Left lung (tissue), 10 donors: Measurements from ENCODE around the gene JMJD7. TPM values are rescaled to one million over a fixed set of nuclear protein-coding genes. Genes with fewer than 3 reads are reported as not detected.
"Not testable (repeated sequence)": the region's sequence is repeated elsewhere in the genome, so short reads cannot be mapped to it uniquely, and the experiment has no call there.

ENCODE experiments used
- ATAC-seq: fragments of 200-7000 bp; cut with Tn5 transposase; one replicate; pipeline ENCODE4 v1.9.1; 2020; ENCODE audit warnings: moderate library complexity
- DNase-seq, 4 donors: peaks; one replicate each; pipeline ENCODE4 v3.0.0-alpha.2; 2013 to 2020
- H3K27ac ChIP-seq, 2 donors: fragments of 200-600 bp; sonication (generic) in 1 of 2; one replicate each; pipeline versions ENCODE4 v1.5.0 to v1.8.0; 2020 to 2021
- H3K27me3 ChIP-seq, 2 donors: fragments of 200-600 bp; sonication (generic) in 1 of 2; one replicate each; pipeline versions ENCODE4 v1.5.0 to v1.8.0; 2020 to 2021
- H3K36me3 ChIP-seq, 2 donors: fragments of 200-600 bp; sonication (generic) in 1 of 2; one replicate each; pipeline versions ENCODE4 v1.5.0 to v1.8.0; 2020 to 2021
- H3K4me1 ChIP-seq, 2 donors: fragments of 200-600 bp; one replicate each; pipeline ENCODE4 v1.8.0; 2021
- H3K4me3 ChIP-seq, 2 donors: fragments of 200-600 bp; sonication (generic) in 1 of 2; one replicate each; pipeline versions ENCODE4 v1.5.0 to v1.8.0; 2020 to 2021; ENCODE audit warnings: mild to moderate bottlenecking in 1 of 2
- H3K9me3 ChIP-seq, 2 donors: fragments of 200-600 bp; sonication (generic) in 1 of 2; one replicate each; pipeline versions ENCODE4 v1.5.0 to v1.8.0; 2020 to 2021
- intact Hi-C, 2 donors: fragments of 100-400 bp; cut with DNase I; formaldehyde crosslinking; loops; one replicate each; pipeline versions ENCODE4 v1.11.2 to v1.14.2; 2022
- polyA plus RNA-seq, 6 donors: library from polyadenylated mRNA; unstranded; fragments of 120-200 nt; gene quantifications; one replicate each; pipeline ENCODE4 v1.2.1, GENCODE V29; 2013; ENCODE audit not compliant: insufficient read length in 6 of 6
- total RNA-seq, 2 donors: library from RNA; stranded (reverse); fragmentation: NEBNext Ultra II Directional; extraction: Animal tissue kit (Norgen Biotek cat#: 25700); gene quantifications; one replicate each; pipeline ENCODE4 v1.2.1, GENCODE V29; 2021
- TF ChIP-seq, protein P1 (sequence below), 2 donors: fragments of 200-600 bp; sonication (generic) in 1 of 2; IDR thresholded peaks; one replicate each; pipeline versions ENCODE4 v1.5.0 to v1.8.0; 2021; ENCODE audit warnings: antibody characterized with exemption in 2 of 2
- donor health status: DM: no; HTN: yes; CAD: no.
- donor health status: DM: no; HTN: no; CAD: no.

JMJD7 gene
- total and polyA plus RNA-seq, 8 donors: 10.2 to 26.4 (median 14.5) TPM

DNA sequence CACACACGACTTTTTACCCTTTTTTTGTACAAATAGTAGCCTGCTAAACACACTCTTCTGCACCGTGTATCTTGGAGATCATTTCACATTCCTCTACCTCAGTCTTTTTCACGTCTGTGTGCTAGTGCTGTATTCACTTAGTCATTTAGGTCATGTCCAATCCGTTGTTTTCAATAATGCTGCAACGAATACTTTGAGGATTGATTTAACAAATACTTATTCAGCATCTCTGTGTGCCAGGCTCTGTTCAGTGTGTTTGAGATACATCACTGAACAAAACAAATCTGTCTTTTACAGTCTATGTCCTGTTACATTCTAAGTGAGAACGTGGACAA, 882 bp downstream of the JMJD7 start:
- Histone ChIP-seq H3K9me3 (no peaks in the 10 kb centered on the region), H3K27ac (peak overlapping the region in 1 of 2 donors; percentile 86), H3K27me3 (no peaks in the 10 kb centered on the region), H3K4me1 (peaks cover 19 to 35% of the 10 kb centered on the region in 2 donors), H3K36me3 (peaks cover 0 to 29% of the 10 kb centered on the region in 2 donors), H3K4me3 (peak overlapping the region; percentile 88 to 90)
- DNase-seq (no peak), ATAC-seq (peak; percentile 0)
- TF ChIP-seq, protein P1, sequence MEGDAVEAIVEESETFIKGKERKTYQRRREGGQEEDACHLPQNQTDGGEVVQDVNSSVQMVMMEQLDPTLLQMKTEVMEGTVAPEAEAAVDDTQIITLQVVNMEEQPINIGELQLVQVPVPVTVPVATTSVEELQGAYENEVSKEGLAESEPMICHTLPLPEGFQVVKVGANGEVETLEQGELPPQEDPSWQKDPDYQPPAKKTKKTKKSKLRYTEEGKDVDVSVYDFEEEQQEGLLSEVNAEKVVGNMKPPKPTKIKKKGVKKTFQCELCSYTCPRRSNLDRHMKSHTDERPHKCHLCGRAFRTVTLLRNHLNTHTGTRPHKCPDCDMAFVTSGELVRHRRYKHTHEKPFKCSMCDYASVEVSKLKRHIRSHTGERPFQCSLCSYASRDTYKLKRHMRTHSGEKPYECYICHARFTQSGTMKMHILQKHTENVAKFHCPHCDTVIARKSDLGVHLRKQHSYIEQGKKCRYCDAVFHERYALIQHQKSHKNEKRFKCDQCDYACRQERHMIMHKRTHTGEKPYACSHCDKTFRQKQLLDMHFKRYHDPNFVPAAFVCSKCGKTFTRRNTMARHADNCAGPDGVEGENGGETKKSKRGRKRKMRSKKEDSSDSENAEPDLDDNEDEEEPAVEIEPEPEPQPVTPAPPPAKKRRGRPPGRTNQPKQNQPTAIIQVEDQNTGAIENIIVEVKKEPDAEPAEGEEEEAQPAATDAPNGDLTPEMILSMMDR (IDR thresholded peaks at IDR 0.05): no peak
- intact Hi-C loops: no loop called here

DNA sequence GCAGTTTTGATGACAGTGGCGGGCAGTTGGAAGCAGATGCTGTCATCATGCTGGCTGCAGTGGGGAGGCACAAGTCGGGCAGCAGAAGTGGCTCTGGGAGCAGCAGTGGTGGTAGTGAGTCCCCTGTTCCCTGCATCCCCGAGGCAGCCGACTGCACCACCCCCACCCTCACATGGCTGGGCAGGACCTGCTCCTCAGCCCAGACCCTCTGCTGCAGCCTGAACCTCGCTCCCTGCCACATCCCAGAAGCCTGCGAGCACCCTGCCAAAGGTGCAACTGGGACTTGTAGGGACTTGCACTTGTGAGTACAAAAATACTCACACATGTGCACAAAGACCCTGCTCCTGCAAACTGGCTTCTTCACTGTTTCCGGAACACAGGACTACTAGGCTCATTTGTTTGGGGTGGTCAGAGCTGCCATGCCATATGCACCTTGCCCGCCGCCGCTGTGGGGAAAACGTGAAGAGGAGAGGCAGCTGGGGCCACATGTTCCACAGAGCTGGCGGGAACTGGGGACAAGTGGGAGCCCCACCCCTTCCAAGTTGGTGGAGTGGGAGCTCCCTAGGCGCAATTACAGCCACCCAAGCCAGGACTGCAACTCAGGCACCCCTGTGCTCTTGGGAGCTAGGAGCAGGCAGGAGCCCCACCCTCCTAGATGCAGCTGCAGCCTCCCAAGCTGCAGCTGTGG, 2.2 kb downstream of the JMJD7 start:
- no peak overlapping the region for H3K4me3 ChIP-seq
- DNase-seq: peak in 1 of 4 donors; percentile 62
- intact Hi-C loops: no loop called here
- peaks cover 19 to 35% of the 10 kb centered on the region in 2 donors for H3K4me1 ChIP-seq
- peaks cover 0 to 16% of the 10 kb centered on the region in 2 donors for H3K36me3 ChIP-seq
- no peaks in the 10 kb centered on the region for H3K27me3 ChIP-seq
- no peak for ATAC-seq
- TF ChIP-seq, protein P1 (IDR thresholded peaks at IDR 0.05): no peak
- H3K9me3 ChIP-seq: no peaks in the 10 kb centered on the region
- no peak overlapping the region for H3K27ac ChIP-seq

DNA sequence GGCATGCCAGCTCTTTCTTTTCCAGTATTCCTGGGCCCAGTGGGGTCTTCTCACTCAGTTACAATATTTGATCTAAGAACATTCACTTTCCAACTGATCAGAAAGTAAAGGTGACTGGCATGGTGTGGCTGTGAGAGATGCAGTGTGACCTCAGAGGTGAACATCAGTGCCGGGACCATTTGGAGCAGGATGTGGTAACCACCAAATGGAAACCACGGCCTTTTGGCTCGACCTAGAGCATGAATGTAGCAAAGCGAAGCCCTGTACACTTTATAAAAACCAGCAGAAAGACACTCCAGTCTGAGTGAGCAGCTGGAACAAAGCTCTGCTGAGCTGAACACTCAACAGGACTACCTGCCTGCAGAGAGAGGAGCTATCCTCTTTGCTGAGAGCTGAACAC, 3.4 kb downstream of the JMJD7 start:
- H3K27me3 ChIP-seq, ATAC-seq, H3K9me3 ChIP-seq, H3K27ac ChIP-seq, H3K4me3 ChIP-seq, intact Hi-C loops, DNase-seq: not testable (repeated sequence)
- peaks cover 0 to 14% of the 10 kb centered on the region in 2 donors for H3K36me3 ChIP-seq
- H3K4me1 ChIP-seq: peaks cover 19 to 35% of the 10 kb centered on the region in 2 donors

DNA sequence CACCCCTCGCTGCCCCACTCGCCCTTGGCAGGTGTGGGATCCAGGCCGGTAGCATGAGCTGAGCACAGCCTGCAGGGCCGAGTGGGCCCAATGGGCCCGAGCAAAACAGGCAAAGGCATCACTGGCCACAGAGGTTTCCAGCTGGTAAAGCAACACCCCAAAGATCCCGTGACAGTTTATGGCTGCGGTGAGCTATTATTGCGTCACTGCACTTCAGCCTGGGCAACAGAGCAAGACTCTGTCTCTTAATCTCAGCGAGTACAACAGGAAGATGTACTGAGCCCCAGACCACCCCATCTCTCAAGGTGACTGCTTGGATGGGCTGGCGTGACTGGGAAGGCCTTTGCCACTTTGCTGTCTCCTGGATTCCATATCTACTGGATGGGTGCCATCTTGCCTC, 4.3 kb downstream of the JMJD7 start:
- Histone ChIP-seq H3K27ac (no peak overlapping the region), H3K9me3 (no peaks in the 10 kb centered on the region), H3K36me3 (peaks cover 0 to 23% of the 10 kb centered on the region in 2 donors), H3K27me3 (no peaks in the 10 kb centered on the region), H3K4me1 (peaks cover 17 to 30% of the 10 kb centered on the region in 2 donors), H3K4me3 (no peak overlapping the region)
- TF ChIP-seq, protein P1 (IDR thresholded peaks at IDR 0.05): no peak
- ATAC-seq: no peak
- no peak for DNase-seq
- intact Hi-C loops: no loop called here

DNA sequence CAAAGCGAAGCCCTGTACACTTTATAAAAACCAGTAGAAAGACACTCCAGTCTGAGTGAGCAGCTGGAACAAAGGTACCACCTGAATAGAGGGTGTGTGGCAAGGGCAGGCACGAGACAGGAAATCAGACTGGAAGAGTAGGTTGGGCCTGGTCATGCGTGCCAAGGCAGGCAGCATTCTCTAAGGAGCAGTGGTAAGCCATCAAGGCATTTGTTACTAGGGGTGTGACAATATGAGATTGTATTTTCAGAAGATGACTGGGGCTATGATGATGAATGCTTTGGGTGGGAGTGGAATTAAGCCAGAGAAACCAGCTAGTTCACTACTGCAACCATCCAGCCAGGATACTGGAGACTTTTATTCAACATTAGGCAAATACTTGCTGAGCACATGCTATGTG, 5.0 kb downstream of the JMJD7 start:
- Histone ChIP-seq H3K4me1 (peaks cover 13 to 29% of the 10 kb centered on the region in 2 donors), H3K27ac (no peak overlapping the region), H3K27me3 (no peaks in the 10 kb centered on the region), H3K36me3 (peaks cover 0 to 28% of the 10 kb centered on the region in 2 donors), H3K4me3 (no peak overlapping the region), H3K9me3 (no peaks in the 10 kb centered on the region)
- ATAC-seq (no peak), DNase-seq (no peak)
- TF ChIP-seq, protein P1 (IDR thresholded peaks at IDR 0.05): no peak
- intact Hi-C loops: no loop called here

DNA sequence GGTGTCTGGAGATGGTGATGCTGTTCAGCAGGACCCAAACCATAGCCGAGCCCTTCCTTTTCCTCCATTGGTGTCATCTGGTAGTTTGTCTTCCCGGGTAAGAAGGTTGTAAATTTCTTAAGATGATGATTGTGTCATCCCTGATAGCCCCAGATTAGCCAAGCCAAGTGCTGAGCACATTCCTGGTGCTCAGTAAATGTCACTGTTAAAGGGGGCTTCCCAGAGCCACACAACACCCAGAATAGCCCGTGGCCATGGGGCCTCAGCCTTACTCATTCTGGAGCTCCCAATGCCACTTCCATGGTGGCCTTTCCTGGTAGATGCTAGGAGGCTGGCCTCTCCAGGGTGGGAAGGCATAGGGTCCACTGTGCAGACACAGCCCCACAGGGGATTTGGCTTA, 6.2 kb downstream of the JMJD7 start:
- H3K27me3 ChIP-seq: no peaks in the 10 kb centered on the region
- ATAC-seq (no peak), DNase-seq (no peak)
- no peaks in the 10 kb centered on the region for H3K9me3 ChIP-seq
- no peak overlapping the region for H3K4me3 ChIP-seq
- no peak overlapping the region for H3K27ac ChIP-seq
- H3K4me1 ChIP-seq: peaks cover 10 to 20% of the 10 kb centered on the region in 2 donors
- H3K36me3 ChIP-seq: peaks cover 0 to 29% of the 10 kb centered on the region in 2 donors
- intact Hi-C loops: no loop called here
- TF ChIP-seq, protein P1 (IDR thresholded peaks at IDR 0.05): no peak
